Endothelial cell of umbilical vein (primary cell): ENCODE measurements around the gene BST2.

Source experiments
- EZH2 ChIP-seq: IDR thresholded peaks from 2 replicates; pipeline ENCODE4 v1.6.1; 2012; ENCODE audit warnings: borderline replicate concordance, low read depth, mild to moderate bottlenecking, moderate library complexity, low read length, inconsistent platforms; ENCODE audit not compliant: severe bottlenecking
- POLR2A ChIP-seq: IDR thresholded peaks from 2 replicates; pipeline ENCODE4 v1.6.1; 2012; ENCODE audit warnings: low read depth, mild to moderate bottlenecking, control low read depth, low read length
- TF ChIP-seq, protein P1 (sequence below), 2 donors: IDR thresholded peaks; 1 replicate in 1 of 2; 2 replicates in 1 of 2; pipeline ENCODE4 v1.5.1; 2011; ENCODE audit warnings: low read length in 2 of 2, mild to moderate bottlenecking in 2 of 2, moderate library complexity in 2 of 2, control low read depth in 1 of 2, inconsistent platforms in 1 of 2, low read depth in 1 of 2; ENCODE audit not compliant: insufficient read depth in 1 of 2; ENCODE audit errors: extremely low read depth in 1 of 2

DNA sequence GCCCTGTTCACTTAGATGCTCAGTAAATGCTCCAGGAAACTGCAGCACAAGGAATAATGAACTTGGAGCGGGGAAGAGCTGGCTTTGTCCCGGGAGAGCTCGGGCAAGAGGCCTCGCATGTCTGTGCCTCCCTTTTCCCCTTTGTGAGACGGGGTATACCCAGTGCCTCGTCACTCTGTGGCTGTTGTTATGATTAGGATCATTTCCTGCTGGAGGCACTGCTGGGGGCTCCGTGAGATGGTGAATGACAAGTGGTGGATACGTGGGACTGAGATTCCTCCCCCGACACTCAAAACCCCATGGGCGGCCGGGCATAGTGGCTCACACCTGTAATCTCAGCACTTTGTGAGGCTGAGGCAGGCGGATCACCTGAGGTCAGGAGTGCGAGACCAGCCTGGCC lies 27.2 kb downstream of the BST2 start:
- TF ChIP-seq, protein P1, sequence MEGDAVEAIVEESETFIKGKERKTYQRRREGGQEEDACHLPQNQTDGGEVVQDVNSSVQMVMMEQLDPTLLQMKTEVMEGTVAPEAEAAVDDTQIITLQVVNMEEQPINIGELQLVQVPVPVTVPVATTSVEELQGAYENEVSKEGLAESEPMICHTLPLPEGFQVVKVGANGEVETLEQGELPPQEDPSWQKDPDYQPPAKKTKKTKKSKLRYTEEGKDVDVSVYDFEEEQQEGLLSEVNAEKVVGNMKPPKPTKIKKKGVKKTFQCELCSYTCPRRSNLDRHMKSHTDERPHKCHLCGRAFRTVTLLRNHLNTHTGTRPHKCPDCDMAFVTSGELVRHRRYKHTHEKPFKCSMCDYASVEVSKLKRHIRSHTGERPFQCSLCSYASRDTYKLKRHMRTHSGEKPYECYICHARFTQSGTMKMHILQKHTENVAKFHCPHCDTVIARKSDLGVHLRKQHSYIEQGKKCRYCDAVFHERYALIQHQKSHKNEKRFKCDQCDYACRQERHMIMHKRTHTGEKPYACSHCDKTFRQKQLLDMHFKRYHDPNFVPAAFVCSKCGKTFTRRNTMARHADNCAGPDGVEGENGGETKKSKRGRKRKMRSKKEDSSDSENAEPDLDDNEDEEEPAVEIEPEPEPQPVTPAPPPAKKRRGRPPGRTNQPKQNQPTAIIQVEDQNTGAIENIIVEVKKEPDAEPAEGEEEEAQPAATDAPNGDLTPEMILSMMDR (IDR thresholded peaks at IDR 0.05; ENCODE audit: extremely low read depth in 1 of 2, insufficient read depth in 1 of 2, low read depth in 1 of 2, low read length in 2 of 2) = no peak
- TF ChIP-seq EZH2 = no peak
- no peak for TF ChIP-seq POLR2A
